Adrenal gland (tissue), 5 donors: ENCODE measurements around the gene LEKR1.

Experiments
- CTCF ChIP-seq, 6 experiments: fragments of 450-650 bp in 4 of 6; fragments of 200-600 bp in 2 of 6; sonication (generic) in 1 of 6; IDR thresholded peaks; 1 replicate in 5 of 6; 2 replicates in 1 of 6; pipeline versions ENCODE4 v1.5.1 to v1.8.0; 2016 to 2021; ENCODE audit warnings: antibody characterized with exemption in 6 of 6, mild to moderate bottlenecking in 2 of 6, moderate library complexity in 1 of 6
- POLR2A ChIP-seq, 2 donors: fragments of 450-650 bp; IDR thresholded peaks; one replicate each; pipeline ENCODE4 v1.6.1; 2017; ENCODE audit warnings: antibody characterized with exemption in 2 of 2, mild to moderate bottlenecking in 2 of 2, moderate library complexity in 1 of 2
- donor health status: DM: no; HTN: no; CAD: no.

- TF ChIP-seq CTCF (IDR thresholded peaks at IDR 0.05) (no peak), POLR2A (IDR thresholded peaks at IDR 0.05) (no peak)
Observed at GRCh38 chr3:156974931-156975330, 148.8 kb downstream of the LEKR1 start.
